GM23248 (cell line): ENCODE measurements around the gene LRRC63. TPM values are rescaled to one million over a fixed set of nuclear protein-coding genes. Genes with fewer than 3 reads are reported as not detected.
A peak's percentile ranks its signal among the peaks of the same experiment; 100 is the strongest.
"Not testable (repeated sequence)": the region's sequence is repeated elsewhere in the genome, so short reads cannot be mapped to it uniquely, and the experiment has no call there.

Experiments used
- DNase-seq: peaks from one replicate; pipeline ENCODE4 v3.0.0-alpha.2; 2015
- H2AFZ ChIP-seq: fragments of 200-600 bp; sonication (generic); 2 replicates; pipeline ENCODE4 v1.6.1; 2016; ENCODE audit warnings: antibody characterized with exemption
- H3F3A ChIP-seq: fragments of 200-600 bp; sonication (generic); 2 replicates; pipeline ENCODE4 v1.6.1; 2016; ENCODE audit warnings: mild to moderate bottlenecking, antibody characterized with exemption, mixed run types; ENCODE audit not compliant: insufficient read depth
- H3K27ac ChIP-seq: fragments of 200-600 bp; sonication (generic); 2 replicates; pipeline ENCODE4 v1.5.1; 2016; ENCODE audit warnings: mild to moderate bottlenecking
- H3K27me3 ChIP-seq: fragments of 200-600 bp; sonication (generic); replicated peaks from 2 replicates; pipeline ENCODE4 v1.6.1; 2016; ENCODE audit warnings: mild to moderate bottlenecking; ENCODE audit not compliant: insufficient read depth
- H3K36me3 ChIP-seq: fragments of 200-600 bp; sonication (generic); 2 replicates; pipeline ENCODE4 v1.6.1; 2016; ENCODE audit warnings: low read depth, mild to moderate bottlenecking
- H3K4me1 ChIP-seq: fragments of 200-600 bp; sonication (generic); 2 replicates; pipeline ENCODE4 v1.6.1; 2016; ENCODE audit warnings: mild to moderate bottlenecking; ENCODE audit not compliant: insufficient read depth
- H3K4me2 ChIP-seq: fragments of 200-600 bp; sonication (generic); one replicate; pipeline ENCODE4 v1.6.1; 2016; ENCODE audit warnings: mild to moderate bottlenecking; ENCODE audit not compliant: unreplicated experiment
- H3K4me3 ChIP-seq: fragments of 200-600 bp; sonication (generic); 2 replicates; pipeline ENCODE4 v1.5.1; 2016; ENCODE audit warnings: mild to moderate bottlenecking
- H3K79me2 ChIP-seq: fragments of 200-600 bp; sonication (generic); 2 replicates; pipeline ENCODE4 v1.6.1; 2016; ENCODE audit warnings: mild to moderate bottlenecking; ENCODE audit not compliant: insufficient read depth
- H3K9ac ChIP-seq: fragments of 200-600 bp; sonication (generic); 2 replicates; pipeline ENCODE4 v1.6.1; 2016; ENCODE audit warnings: mild to moderate bottlenecking
- H3K9me2 ChIP-seq: fragments of 200-600 bp; sonication (generic); 2 replicates; pipeline ENCODE4 v1.6.1; 2016; ENCODE audit warnings: mixed run types, mild to moderate bottlenecking, moderate library complexity; ENCODE audit not compliant: insufficient read depth
- H3K9me3 ChIP-seq: fragments of 200-600 bp; sonication (generic); one replicate; pipeline ENCODE4 v1.6.1; 2017; ENCODE audit warnings: low read depth
- H4K20me1 ChIP-seq: fragments of 200-600 bp; sonication (generic); 2 replicates; pipeline ENCODE4 v1.6.0; 2016; ENCODE audit not compliant: insufficient read depth
- EZH2 ChIP-seq: fragments of 200-600 bp; sonication (generic); IDR thresholded peaks from 2 replicates; pipeline ENCODE4 v1.6.1; 2018; ENCODE audit warnings: antibody characterized with exemption, mild to moderate bottlenecking; ENCODE audit not compliant: insufficient read depth, poor library complexity, severe bottlenecking
- EZH2phosphoT487 ChIP-seq: fragments of 200-600 bp; sonication (generic); IDR thresholded peaks from 2 replicates; pipeline ENCODE4 v1.6.1; 2018; ENCODE audit warnings: antibody characterized with exemption, moderate library complexity, mild to moderate bottlenecking, low read depth; ENCODE audit not compliant: insufficient read depth
- WGBS, 2 experiments: methylation state at CpG; one replicate each; pipeline ENCODE4 v1.1.6; 2015 to 2017; ENCODE audit warnings: low lambda C conversion rate in 2 of 2, low coverage in 1 of 2; ENCODE audit errors: missing lambda C conversion rate in 2 of 2; 5-methylcytosine and 5-hydroxymethylcytosine counted together
- in situ Hi-C: fragments of 300-500 bp; cut with MboI; formaldehyde crosslinking; loops from 2 replicates; pipeline ENCODE4 v1.15.0; 2020
- polyA plus RNA-seq: library from polyadenylated mRNA; unstranded; fragments of >200 nt; fragmentation: Nextera tagmentation; extraction: Ambion mirVana; gene quantifications from 2 replicates; pipeline ENCODE4 v1.2.1, GENCODE V29; 2016
- total RNA-seq: library from RNA; depleted of rRNA; stranded (reverse); fragments of >200 nt; shearing (Covaris generic); gene quantifications from 2 replicates; pipeline ENCODE4 v1.2.3, GENCODE V29; 2014

Gene LRRC63
- total and polyA plus RNA-seq, 2 experiments from 2014 or later = not detected

DNA sequence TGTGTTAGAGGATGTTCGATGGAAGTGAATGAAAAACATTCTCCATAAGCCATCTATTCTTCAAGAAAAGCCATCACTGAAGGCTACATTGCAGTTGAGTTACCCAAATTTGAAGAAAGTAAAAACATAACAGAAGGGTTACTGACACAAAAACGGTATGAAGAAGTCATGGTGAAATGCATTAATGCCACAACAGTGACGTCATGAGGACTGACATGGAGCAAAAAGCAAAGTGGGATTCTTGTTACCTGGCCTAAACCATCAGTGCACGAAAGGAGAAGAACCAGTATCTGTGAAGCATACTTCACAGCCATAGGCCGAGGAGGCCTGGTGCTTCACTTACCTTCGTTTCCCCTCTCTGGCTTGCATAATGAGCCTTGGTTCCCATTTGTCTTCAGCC is 58.7 kb downstream of the LRRC63 start:
- Histone ChIP-seq H3K4me2 (no peak overlapping the region), H3K27me3 (0 out of 2 replicates have a peak, but pooled peaks cover 6% of the 10 kb centered on the region), H3F3A (no peaks in the 10 kb centered on the region), H3K27ac (no peak overlapping the region), H2AFZ (no peak overlapping the region), H3K4me3 (no peak overlapping the region), H3K36me3 (no peaks in the 10 kb centered on the region), H3K79me2 (no peaks in the 10 kb centered on the region), H3K9ac (no peak overlapping the region), H4K20me1 (no peaks in the 10 kb centered on the region), H3K9me3 (no peaks in the 10 kb centered on the region), H3K9me2 (no peaks in the 10 kb centered on the region; the same call in 1 of the 2 replicates), H3K4me1 (no peaks in the 10 kb centered on the region)
- 56 to 59% methylated on average over 6 of the region's 6 CpGs for WGBS, 2 experiments
- in situ Hi-C loops = no loop called here
- no peak for TF ChIP-seq EZH2phosphoT487
- TF ChIP-seq EZH2 = no peak
- DNase-seq = no peak

DNA sequence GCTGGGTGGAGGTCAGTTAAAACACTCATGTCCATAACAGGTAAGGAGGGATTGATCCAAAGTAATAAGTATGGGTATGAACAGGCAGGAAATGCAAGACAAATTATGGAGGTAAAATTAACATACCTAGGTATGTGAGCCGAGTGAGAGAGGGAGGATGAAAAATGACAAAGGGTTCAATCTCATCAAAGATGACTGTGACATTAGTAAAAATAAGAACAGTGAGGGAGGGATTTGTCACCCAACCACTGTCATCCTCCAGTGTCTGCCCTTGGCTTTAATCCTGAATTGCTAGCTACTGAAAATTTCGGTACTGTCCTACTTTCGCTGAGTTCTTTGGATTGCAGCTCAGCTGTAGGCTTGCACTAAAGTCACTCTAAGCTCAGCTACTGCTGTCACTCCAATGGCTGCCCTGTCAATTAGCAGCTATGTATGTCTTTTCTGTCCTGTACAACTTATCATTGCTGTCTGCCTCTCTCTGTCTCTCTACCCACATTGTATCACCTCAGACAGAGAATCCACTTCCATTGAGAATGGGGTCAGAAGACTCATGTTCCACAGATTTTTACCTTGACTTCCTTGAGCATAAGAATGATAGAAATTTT is 62.5 kb downstream of the LRRC63 start:
- Histone ChIP-seq H4K20me1 (no peaks in the 10 kb centered on the region), H3F3A (no peaks in the 10 kb centered on the region), H3K4me1 (no peaks in the 10 kb centered on the region), H3K9me2 (no peaks in the 10 kb centered on the region; the same call in 1 of the 2 replicates), H2AFZ (no peak overlapping the region), H3K79me2 (no peaks in the 10 kb centered on the region), H3K27ac (no peak overlapping the region), H3K9me3 (no peaks in the 10 kb centered on the region), H3K36me3 (no peaks in the 10 kb centered on the region), H3K4me2 (no peak overlapping the region), H3K4me3 (no peak overlapping the region), H3K9ac (no peak overlapping the region), H3K27me3 (no peaks in the 10 kb centered on the region)
- DNase-seq = no peak
- in situ Hi-C loops = no loop called here
- TF ChIP-seq EZH2 (no peak), EZH2phosphoT487 (no peak)
- 74 to 76% methylated on average over 3 of the region's 3 CpGs for WGBS, 2 experiments

DNA sequence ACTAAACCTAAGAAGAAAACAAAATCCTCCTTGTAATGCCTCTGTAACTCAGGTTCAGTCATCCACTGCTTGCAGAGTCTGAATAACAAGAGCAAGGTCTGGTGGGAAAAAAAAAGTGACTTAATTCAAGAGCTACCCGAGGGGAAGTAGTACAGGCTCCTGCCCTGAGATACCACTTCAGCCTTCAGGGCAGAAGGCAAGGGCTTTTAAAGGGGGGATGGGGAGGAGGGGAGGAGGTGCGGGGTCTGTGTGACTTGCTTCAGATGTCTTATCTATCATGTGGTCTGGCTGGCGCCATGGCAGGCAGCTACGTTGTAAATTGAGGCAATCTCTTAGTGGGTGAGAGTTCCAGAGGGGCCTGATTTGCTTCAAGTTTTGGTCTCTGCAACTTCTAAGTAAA is 66.7 kb downstream of the LRRC63 start:
- 0 out of 2 replicates have a peak overlapping the region, but pooled peaks have one; percentile 34 for H2AFZ ChIP-seq
- TF ChIP-seq EZH2 (no peak), EZH2phosphoT487 (no peak)

DNA sequence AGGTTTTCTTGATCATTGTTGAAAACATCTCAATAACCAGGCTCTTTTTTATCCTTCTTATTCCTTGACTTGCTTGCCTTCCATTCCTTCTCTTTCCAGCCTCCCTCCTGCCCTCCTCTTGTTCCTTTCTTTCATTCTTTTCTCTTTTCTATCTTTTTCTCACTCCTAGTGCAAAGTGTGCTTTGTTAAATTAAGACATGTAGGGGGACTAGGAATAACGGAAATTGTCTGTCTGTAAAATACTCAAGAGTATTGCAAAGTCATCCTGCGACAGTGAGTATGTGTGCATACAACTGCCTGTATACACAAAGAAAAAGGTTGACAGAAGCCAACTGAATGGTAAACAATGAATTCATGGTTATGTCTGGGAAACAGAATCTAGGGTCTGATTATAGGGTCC is 70.1 kb downstream of the LRRC63 start:
- in situ Hi-C loops = no loop called here

More for the DNA sequence above, 66.7 kb downstream of the LRRC63 start:
- WGBS, 2 experiments = 44 to 51% methylated on average over 4 of the region's 4 CpGs
- Histone ChIP-seq H3K79me2 (no peaks in the 10 kb centered on the region), H3K4me1 (no peaks in the 10 kb centered on the region), H3F3A (no peaks in the 10 kb centered on the region), H3K4me3 (no peak overlapping the region), H4K20me1 (no peaks in the 10 kb centered on the region), H3K27ac (no peak overlapping the region), H3K36me3 (no peaks in the 10 kb centered on the region), H3K9me2 (no peaks in the 10 kb centered on the region), H3K9ac (no peak overlapping the region), H3K4me2 (no peak overlapping the region), H3K9me3 (no peaks in the 10 kb centered on the region), H3K27me3 (no peaks in the 10 kb centered on the region)
- in situ Hi-C loops = no loop called here
- no peak for DNase-seq

DNA sequence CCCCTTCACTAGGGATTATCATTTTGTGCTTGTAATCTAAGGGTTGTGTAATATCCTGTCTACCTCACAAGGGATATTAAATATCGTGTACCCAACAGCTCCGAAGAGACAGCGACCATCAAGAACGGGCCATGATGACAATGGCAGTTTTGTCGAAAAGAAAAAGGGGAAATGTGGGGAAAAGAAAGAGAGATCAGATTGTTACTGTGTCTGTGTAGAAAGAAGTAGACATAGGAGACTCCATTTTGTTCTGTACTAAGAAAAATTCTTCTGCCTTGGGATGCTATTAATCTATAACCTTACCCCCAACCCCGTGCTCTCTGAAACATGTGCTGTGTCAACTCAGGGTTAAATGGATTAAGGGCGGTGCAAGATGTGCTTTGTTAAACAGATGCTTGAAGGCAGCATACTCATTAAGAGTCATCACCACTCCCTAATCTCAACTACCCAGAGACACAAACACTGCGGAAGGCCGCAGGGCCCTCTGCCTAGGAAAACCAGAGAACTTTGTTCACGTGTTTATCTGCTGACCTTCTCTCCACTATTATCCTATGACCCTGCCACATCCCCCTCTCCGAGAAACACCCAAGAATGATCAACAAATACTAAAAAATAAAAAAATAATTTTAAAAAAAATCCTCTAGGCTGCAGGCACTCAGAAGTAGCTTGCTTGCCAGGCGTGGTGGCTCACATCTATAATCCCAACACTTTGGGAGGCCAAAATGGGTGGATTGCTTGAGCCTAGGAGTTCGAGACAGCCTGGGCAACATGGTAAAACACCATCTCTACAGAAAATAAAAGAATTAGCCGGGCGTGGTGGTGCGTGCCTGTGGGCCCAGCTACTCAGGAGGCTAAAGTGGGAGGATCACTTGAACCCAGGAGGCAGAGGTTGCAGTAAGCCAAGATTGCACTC is 72.4 kb downstream of the LRRC63 start:
- H3K27me3 ChIP-seq, DNase-seq, H3K9me2 ChIP-seq, H2AFZ ChIP-seq, H3K4me2 ChIP-seq, H3F3A ChIP-seq, H4K20me1 ChIP-seq, H3K9ac ChIP-seq, H3K4me1 ChIP-seq, H3K27ac ChIP-seq, H3K9me3 ChIP-seq, H3K36me3 ChIP-seq, H3K4me3 ChIP-seq, H3K79me2 ChIP-seq, in situ Hi-C loops: not testable (repeated sequence)
- 83 to 85% methylated on average over 16 of the region's 16 CpGs for WGBS, 2 experiments

More for the DNA sequence above, 70.1 kb downstream of the LRRC63 start:
- H3K9ac ChIP-seq = no peak overlapping the region
- no peaks in the 10 kb centered on the region for H3K9me2 ChIP-seq
- no peaks in the 10 kb centered on the region for H3F3A ChIP-seq
- H3K27ac ChIP-seq = no peak overlapping the region
- H3K4me3 ChIP-seq = no peak overlapping the region
- TF ChIP-seq EZH2phosphoT487 (no peak), EZH2 (no peak)
- no peaks in the 10 kb centered on the region for H4K20me1 ChIP-seq
- no peak for DNase-seq
- H3K79me2 ChIP-seq = no peaks in the 10 kb centered on the region
- no peaks in the 10 kb centered on the region for H3K4me1 ChIP-seq
- WGBS, 2 experiments = 69 to 76% methylated on average over 2 of the region's 2 CpGs
- H3K27me3 ChIP-seq = no peaks in the 10 kb centered on the region
- H3K9me3 ChIP-seq = no peaks in the 10 kb centered on the region
- no peaks in the 10 kb centered on the region for H3K36me3 ChIP-seq
- no peak overlapping the region for H2AFZ ChIP-seq
- no peak overlapping the region for H3K4me2 ChIP-seq
